HCT116 (cell line): ENCODE results near the gene GGACT. TPM values are rescaled to one million over a fixed set of nuclear protein-coding genes. Genes with fewer than 3 reads are reported as not detected.

ENCODE experiments used
- ATAC-seq: fragments of 200-7000 bp; cut with Tn5 transposase; 2 replicates; pipeline ENCODE4 v1.9.1; 2020; ENCODE audit warnings: mild to moderate bottlenecking, moderate library complexity
- BruUV-seq: library from RNA; stranded (reverse); fragments of 400-500 nt; replicated peaks from 2 replicates; lab custom pipeline; 2021; lab: Mats Ljungman, UMichigan
- CTCF ChIA-PET: fragments of 300-600 bp; sonication (Branson Sonifier 250); formaldehyde crosslinking; loops from one replicate; lab custom pipeline; 2021; ENCODE audit warnings: antibody characterized with exemption; lab: Charles Lee
- POLR2A ChIA-PET: fragments of 300-600, 350-600 bp; sonication (Branson Sonifier 250); formaldehyde crosslinking; loops from one replicate; lab custom pipeline; 2021; ENCODE audit warnings: antibody characterized with exemption; lab: Charles Lee
- RAD21 ChIA-PET, 2 experiments: fragments of 300-600 bp; sonication (Branson Sonifier 250); formaldehyde crosslinking; loops; one replicate each; lab custom pipeline; 2023; ENCODE audit warnings: low total read pairs in 2 of 2; ENCODE audit not compliant: uncharacterized antibody in 2 of 2, unreplicated experiment in 2 of 2, low non-redundant PET in 1 of 2; lab: Charles Lee
- DNase-seq: peaks from one replicate; pipeline ENCODE4 v3.0.0-alpha.2; 2010; ENCODE audit warnings: low read depth, low spot score
- H2AFZ ChIP-seq: fragments of 200-600 bp; shearing (Covaris generic), sonication (generic); 2 replicates; pipeline ENCODE4 v1.6.1; 2017; ENCODE audit warnings: low read depth, mixed run types, mixed read lengths, antibody characterized with exemption, low read length; ENCODE audit not compliant: poor library complexity, severe bottlenecking
- H3K27ac ChIP-seq: 2 replicates; pipeline ENCODE4 v1.5.1; 2012; ENCODE audit warnings: low read depth, low read length
- H3K27me3 ChIP-seq: fragments of 200-600 bp; sonication (generic); 2 replicates; pipeline ENCODE4 v1.6.1; 2016; ENCODE audit warnings: mixed run types, low read length, mixed read lengths; ENCODE audit not compliant: insufficient read depth
- H3K36me3 ChIP-seq, 2 experiments: fragments of 200-500 bp in 1 of 2; fragments of 200-600 bp in 1 of 2; sonication (Bioruptor generic) in 1 of 2; sonication (generic) in 1 of 2; 2 replicates each; pipeline versions ENCODE4 v1.5.1 to v1.6.1; 2014 to 2016; ENCODE audit warnings: low read length in 2 of 2, inconsistent platforms in 1 of 2, mixed read lengths in 1 of 2, mixed run types in 1 of 2; ENCODE audit not compliant: insufficient read depth in 2 of 2, control insufficient read depth in 1 of 2
- H3K4me1 ChIP-seq, 2 experiments: fragments of 200-600 bp in 1 of 2; sonication (generic) in 1 of 2; 2 replicates each; pipeline versions ENCODE4 v1.5.1 to v1.6.1; 2012 to 2017; ENCODE audit warnings: low read length in 2 of 2, inconsistent platforms in 1 of 2, mild to moderate bottlenecking in 1 of 2, mixed read lengths in 1 of 2, mixed run types in 1 of 2, moderate library complexity in 1 of 2; ENCODE audit not compliant: insufficient read depth in 2 of 2, control insufficient read depth in 1 of 2
- H3K4me2 ChIP-seq: fragments of 200-600 bp; sonication (generic); 2 replicates; pipeline ENCODE4 v1.6.1; 2017; ENCODE audit warnings: mixed run types, low read length, mixed read lengths
- H3K4me3 ChIP-seq, 2 experiments: fragments of 200-600 bp in 1 of 2; sonication (generic) in 1 of 2; replicated peaks in 1 of 2; 2 replicates each; pipeline ENCODE4 v1.5.1; 2011 to 2016; ENCODE audit warnings: low read length in 2 of 2, control low read depth in 1 of 2, low read depth in 1 of 2, mild to moderate bottlenecking in 1 of 2, mixed read lengths in 1 of 2, mixed run types in 1 of 2
- H3K79me2 ChIP-seq: fragments of 200-600 bp; sonication (generic); 2 replicates; pipeline ENCODE4 v1.6.1; 2017; ENCODE audit warnings: mild to moderate bottlenecking, mixed run types, low read length, moderate library complexity, mixed read lengths; ENCODE audit not compliant: insufficient read depth
- H3K9ac ChIP-seq: fragments of 200-600 bp; sonication (generic); 2 replicates; pipeline ENCODE4 v1.6.1; 2016; ENCODE audit warnings: low read length, mixed read lengths
- H3K9me2 ChIP-seq: fragments of 200-600 bp; sonication (generic), shearing (Covaris generic); 2 replicates; pipeline ENCODE4 v1.6.1; 2017; ENCODE audit warnings: mixed run types, mild to moderate bottlenecking, moderate library complexity; ENCODE audit not compliant: insufficient read depth
- H3K9me3 ChIP-seq, 2 experiments: fragments of 200-500 bp in 1 of 2; fragments of 200-600 bp in 1 of 2; sonication (Bioruptor generic) in 1 of 2; sonication (generic) in 1 of 2; 2 replicates each; pipeline ENCODE4 v1.6.1; 2014 to 2017; ENCODE audit warnings: low read length in 2 of 2, mixed read lengths in 2 of 2, inconsistent platforms in 1 of 2, low read depth in 1 of 2, mild to moderate bottlenecking in 1 of 2, mixed run types in 1 of 2, moderate library complexity in 1 of 2; ENCODE audit not compliant: control insufficient read depth in 1 of 2, insufficient read depth in 1 of 2
- H4K20me1 ChIP-seq: fragments of 200-600 bp; sonication (generic), shearing (Covaris generic); 2 replicates; pipeline ENCODE4 v1.6.1; 2017; ENCODE audit warnings: mixed run types, mild to moderate bottlenecking, moderate library complexity; ENCODE audit not compliant: insufficient read depth
- EGR1 ChIP-seq: IDR thresholded peaks from 2 replicates; pipeline ENCODE4 v1.6.1; 2012; ENCODE audit warnings: low read depth
- EZH2phosphoT487 ChIP-seq: fragments of 200-600 bp; IDR thresholded peaks from 2 replicates; pipeline ENCODE4 v1.6.1; 2018; ENCODE audit warnings: antibody characterized with exemption, borderline replicate concordance
- FOSL1 ChIP-seq: IDR thresholded peaks from 2 replicates; pipeline ENCODE4 v1.6.1; 2012; ENCODE audit warnings: low read depth
- POLR2A ChIP-seq: IDR thresholded peaks from 2 replicates; pipeline ENCODE4 v1.7.0; 2011; ENCODE audit warnings: borderline replicate concordance; ENCODE audit not compliant: insufficient read depth, insufficient read length; ENCODE audit errors: extremely low read depth
- YY1 ChIP-seq: IDR thresholded peaks from 2 replicates; pipeline ENCODE4 v1.6.1; 2011; ENCODE audit warnings: low read length, low read depth, moderate library complexity, mild to moderate bottlenecking; ENCODE audit not compliant: insufficient replicate concordance; ENCODE audit errors: extremely low read depth
- intact Hi-C: fragments of 100-400 bp; cut with micrococcal nuclease; formaldehyde crosslinking; loops from 2 replicates; pipeline ENCODE4 v1.10.0; 2022
- total RNA-seq: library from RNA; stranded (reverse); gene quantifications from one replicate; pipeline ENCODE4 v1.2.1, GENCODE V29; 2021; ENCODE audit not compliant: unreplicated experiment
- TF ChIP-seq, protein P1 (sequence below): IDR thresholded peaks from 2 replicates; pipeline ENCODE4 v1.6.1; 2011; ENCODE audit warnings: mild to moderate bottlenecking, low read length, moderate library complexity; ENCODE audit not compliant: insufficient replicate concordance; ENCODE audit errors: extremely low read depth
- TF ChIP-seq, protein P2 (sequence below): IDR thresholded peaks from 2 replicates; pipeline ENCODE4 v1.6.1; 2012

The GGACT gene
- total RNA-seq, 1 experiment from 2014 or later: 5.0 TPM

DNA sequence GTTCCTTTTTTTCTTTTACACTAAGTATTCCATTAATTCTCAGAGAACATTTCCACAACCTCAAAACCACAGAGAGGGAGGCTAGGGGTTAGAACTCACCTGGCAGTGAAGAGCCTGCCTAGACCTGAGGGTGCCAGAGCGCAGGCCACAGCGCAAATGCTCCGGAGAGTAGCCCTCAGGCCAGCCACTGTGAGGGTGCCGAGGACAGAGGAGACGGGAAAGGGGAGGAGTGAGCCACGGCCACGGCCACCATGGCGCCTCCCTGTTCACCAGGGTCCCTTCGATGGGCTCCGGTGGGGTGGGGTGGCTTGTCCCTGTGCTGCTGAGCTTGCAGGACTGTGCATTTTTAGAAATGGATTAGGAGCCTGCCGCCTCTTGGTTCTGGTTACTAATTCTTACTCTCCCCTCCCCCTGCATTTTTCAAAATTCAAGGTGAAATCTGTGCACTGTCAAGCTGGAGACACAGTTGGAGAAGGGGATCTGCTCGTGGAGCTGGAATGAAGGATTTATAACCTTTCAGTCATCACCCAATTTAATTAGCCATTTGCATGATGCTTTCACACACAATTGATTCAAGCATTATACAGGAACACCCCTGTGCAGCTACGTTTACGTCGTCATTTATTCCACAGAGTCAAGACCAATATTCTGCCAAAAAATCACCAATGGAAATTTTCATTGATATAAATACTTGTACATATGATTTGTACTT lies 58.8 kb downstream of the GGACT start:
- H3K4me2 ChIP-seq: no peak overlapping the region
- no peak overlapping the region for H3K4me3 ChIP-seq
- H4K20me1 ChIP-seq: no peaks in the 10 kb centered on the region
- no peaks in the 10 kb centered on the region for H3K9me3 ChIP-seq
- ChIA-PET POLR2A (no interaction called here), RAD21 (no interaction called here), CTCF (no interaction called here)
- H3K27me3 ChIP-seq: no peaks in the 10 kb centered on the region
- H2AFZ ChIP-seq: no peak overlapping the region
- H3K9ac ChIP-seq: no peak overlapping the region
- H3K36me3 ChIP-seq: no peaks in the 10 kb centered on the region
- H3K79me2 ChIP-seq: no peaks in the 10 kb centered on the region
- H3K4me1 ChIP-seq: no peaks in the 10 kb centered on the region
- no peak overlapping the region for H3K27ac ChIP-seq
- DNase-seq: no peak
- intact Hi-C loops: no loop called here
- TF ChIP-seq FOSL1 (no peak), EZH2phosphoT487 (no peak), POLR2A (no peak), EGR1 (no peak), YY1 (no peak)
- TF ChIP-seq, protein P1, sequence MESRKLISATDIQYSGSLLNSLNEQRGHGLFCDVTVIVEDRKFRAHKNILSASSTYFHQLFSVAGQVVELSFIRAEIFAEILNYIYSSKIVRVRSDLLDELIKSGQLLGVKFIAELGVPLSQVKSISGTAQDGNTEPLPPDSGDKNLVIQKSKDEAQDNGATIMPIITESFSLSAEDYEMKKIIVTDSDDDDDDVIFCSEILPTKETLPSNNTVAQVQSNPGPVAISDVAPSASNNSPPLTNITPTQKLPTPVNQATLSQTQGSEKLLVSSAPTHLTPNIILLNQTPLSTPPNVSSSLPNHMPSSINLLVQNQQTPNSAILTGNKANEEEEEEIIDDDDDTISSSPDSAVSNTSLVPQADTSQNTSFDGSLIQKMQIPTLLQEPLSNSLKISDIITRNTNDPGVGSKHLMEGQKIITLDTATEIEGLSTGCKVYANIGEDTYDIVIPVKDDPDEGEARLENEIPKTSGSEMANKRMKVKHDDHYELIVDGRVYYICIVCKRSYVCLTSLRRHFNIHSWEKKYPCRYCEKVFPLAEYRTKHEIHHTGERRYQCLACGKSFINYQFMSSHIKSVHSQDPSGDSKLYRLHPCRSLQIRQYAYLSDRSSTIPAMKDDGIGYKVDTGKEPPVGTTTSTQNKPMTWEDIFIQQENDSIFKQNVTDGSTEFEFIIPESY: no peak
- TF ChIP-seq, all 23 proteins: peak for 0
- no peaks in the 10 kb centered on the region for H3K9me2 ChIP-seq
- no TSS peak for BruUV-seq
- ATAC-seq: no peak

DNA sequence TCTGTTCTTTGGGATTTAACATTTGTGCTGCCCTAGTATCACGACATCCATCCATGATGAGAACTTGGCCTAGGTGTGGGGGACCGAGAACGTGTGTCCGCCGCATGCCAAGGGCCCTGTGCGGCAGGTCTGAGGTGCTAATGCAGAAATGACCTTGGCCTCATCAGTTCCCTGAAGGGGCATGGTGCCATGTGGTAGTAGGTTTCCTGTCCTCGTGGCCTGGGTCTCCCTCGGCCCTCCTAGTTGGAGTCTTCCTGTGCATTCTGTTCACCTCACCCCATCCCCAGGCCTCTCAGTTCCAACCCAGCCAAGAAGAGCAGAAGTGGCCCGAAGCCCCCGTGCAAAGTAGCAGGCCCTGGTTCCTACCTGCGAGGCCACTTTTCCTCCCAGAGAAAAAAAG lies 59.8 kb downstream of the GGACT start:
- intact Hi-C loops: no loop called here
- no peaks in the 10 kb centered on the region for H3K9me3 ChIP-seq
- H3K4me3 ChIP-seq: no peak overlapping the region
- no peaks in the 10 kb centered on the region for H4K20me1 ChIP-seq
- no peak for DNase-seq
- H3K9me2 ChIP-seq: no peaks in the 10 kb centered on the region
- ChIA-PET CTCF (no interaction called here), RAD21 (no interaction called here), POLR2A (no interaction called here)
- no peaks in the 10 kb centered on the region for H3K79me2 ChIP-seq
- no peaks in the 10 kb centered on the region for H3K4me1 ChIP-seq
- ATAC-seq: no peak
- no peaks in the 10 kb centered on the region for H3K27me3 ChIP-seq
- H3K27ac ChIP-seq: no peak overlapping the region
- no peak overlapping the region for H2AFZ ChIP-seq
- H3K4me2 ChIP-seq: no peak overlapping the region
- no peaks in the 10 kb centered on the region for H3K36me3 ChIP-seq
- TF ChIP-seq, protein P2, sequence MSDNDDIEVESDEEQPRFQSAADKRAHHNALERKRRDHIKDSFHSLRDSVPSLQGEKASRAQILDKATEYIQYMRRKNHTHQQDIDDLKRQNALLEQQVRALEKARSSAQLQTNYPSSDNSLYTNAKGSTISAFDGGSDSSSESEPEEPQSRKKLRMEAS: no peak
- H3K9ac ChIP-seq: no peak overlapping the region
- no TSS peak for BruUV-seq
